Vagina (tissue), 2 donors: Measurements from ENCODE around the gene CASD1.

Source experiments
- CTCF ChIP-seq, 3 experiments: fragments of 450-650 bp in 2 of 3; fragments of 200-600 bp in 1 of 3; sonication (generic) in 1 of 3; IDR thresholded peaks; one replicate each; pipeline ENCODE4 v1.5.1; 2017 to 2019; ENCODE audit warnings: antibody characterized with exemption in 3 of 3, mild to moderate bottlenecking in 2 of 3, moderate library complexity in 2 of 3
- POLR2A ChIP-seq, 2 donors: fragments of 450-650 bp; IDR thresholded peaks; one replicate each; pipeline ENCODE4 v1.6.1; 2017; ENCODE audit warnings: antibody characterized with exemption in 2 of 2, mild to moderate bottlenecking in 2 of 2, moderate library complexity in 2 of 2

- TF ChIP-seq CTCF (IDR thresholded peaks at IDR 0.05) (no peak), POLR2A (IDR thresholded peaks at IDR 0.05) (no peak)
Observed at GRCh38 chr7:94507462-94507861, 2.1 kb upstream of the CASD1 start.
